Peyer's patch (tissue), 4 donors: ENCODE measurements around the gene ULK3.

ENCODE experiments used
- CTCF ChIP-seq, 6 experiments: fragments of 450-650 bp in 4 of 6; fragments of 200-600 bp in 2 of 6; sonication (generic) in 1 of 6; IDR thresholded peaks; one replicate each; pipeline ENCODE4 v1.5.1; 2017 to 2019; ENCODE audit warnings: antibody characterized with exemption in 6 of 6, mild to moderate bottlenecking in 3 of 6, moderate library complexity in 1 of 6
- POLR2A ChIP-seq, 2 donors: fragments of 450-650 bp; IDR thresholded peaks; one replicate each; pipeline ENCODE4 v1.5.1; 2017; ENCODE audit warnings: antibody characterized with exemption in 2 of 2, mild to moderate bottlenecking in 2 of 2, moderate library complexity in 2 of 2

- TF ChIP-seq CTCF (IDR thresholded peaks at IDR 0.05) (no peak), POLR2A (IDR thresholded peaks at IDR 0.05) (no peak)
These were observed 29.7 kb upstream of the ULK3 start for GRCh38 chr15:74872702-74873035.
